Uterus (tissue), 4 donors: ENCODE data around the gene IQGAP2. TPM values are rescaled to one million over a fixed set of nuclear protein-coding genes. Genes with fewer than 3 reads are reported as not detected.
"Not testable (repeated sequence)": the region's sequence is repeated elsewhere in the genome, so short reads cannot be mapped to it uniquely, and the experiment has no call there.

Experiments
- DNase-seq, 2 donors: peaks; one replicate each; pipeline ENCODE4 v3.0.0-alpha.2; 2019 to 2020
- H3K27ac ChIP-seq, 2 donors: fragments of 200-600 bp; sonication (generic); 1 replicate in 1 of 2; 2 replicates in 1 of 2; pipeline ENCODE4 v1.5.1; 2016 to 2018
- H3K27me3 ChIP-seq, 2 donors: fragments of 200-600 bp; sonication (generic); one replicate each; pipeline ENCODE4 v1.5.1; 2018 to 2019; ENCODE audit warnings: control low read depth in 1 of 2
- H3K36me3 ChIP-seq, 2 donors: fragments of 200-600 bp; sonication (generic); one replicate each; pipeline ENCODE4 v1.5.1; 2019; ENCODE audit warnings: control low read depth in 1 of 2
- H3K4me1 ChIP-seq, 2 donors: fragments of 200-600 bp; sonication (generic); one replicate each; pipeline ENCODE4 v1.5.1; 2018 to 2019; ENCODE audit warnings: control low read depth in 1 of 2
- H3K4me3 ChIP-seq, 2 donors: fragments of 200-600 bp; sonication (generic); 1 replicate in 1 of 2; 2 replicates in 1 of 2; pipeline ENCODE4 v1.5.1; 2018 to 2019; ENCODE audit warnings: mild to moderate bottlenecking in 1 of 2
- H3K9me3 ChIP-seq, 2 donors: fragments of 200-600 bp; sonication (generic); one replicate each; pipeline ENCODE4 v1.5.1; 2019; ENCODE audit warnings: control low read depth in 1 of 2
- CTCF ChIP-seq, 4 experiments: fragments of 200-600 bp in 2 of 4; fragments of 450-650 bp in 2 of 4; sonication (generic) in 2 of 4; IDR thresholded peaks; one replicate each; pipeline ENCODE4 v1.5.1; 2016 to 2019; ENCODE audit warnings: antibody characterized with exemption in 4 of 4, mild to moderate bottlenecking in 2 of 4, moderate library complexity in 1 of 4
- POLR2A ChIP-seq, 2 donors: fragments of 450-650 bp; IDR thresholded peaks; one replicate each; pipeline ENCODE4 v1.6.1; 2016; ENCODE audit warnings: antibody characterized with exemption in 2 of 2, mild to moderate bottlenecking in 1 of 2, moderate library complexity in 1 of 2
- intact Hi-C: fragments of 100-400 bp; cut with DNase I; formaldehyde crosslinking; loops from one replicate; pipeline ENCODE4 v1.15.1; 2023; ENCODE audit warnings: low total_unique reads
- total RNA-seq, 4 donors: library from RNA; depleted of rRNA in 3 of 4; stranded (reverse); fragments of >200 nt in 3 of 4; gene quantifications; one replicate each; pipeline versions ENCODE4 v1.1.0 to v1.2.4, GENCODE V29; 2014 to 2023
- donor health status: DM: yes; HTN: yes; CAD: no.

IQGAP2 gene
- total RNA-seq, 4 donors from 2014 or later, result 7.1 to 49.2 (median 9.4) TPM

GRCh38 chr5:76514713-76515112 lies 111.6 kb downstream of the IQGAP2 start:
- intact Hi-C loops, result no loop called here
- no peak overlapping the region for H3K27ac ChIP-seq
- no peak for TF ChIP-seq POLR2A (IDR thresholded peaks at IDR 0.05)
- no peak for TF ChIP-seq CTCF (IDR thresholded peaks at IDR 0.05)
- H3K36me3 ChIP-seq, result no peaks in the 10 kb centered on the region
- H3K27me3 ChIP-seq, result no peaks in the 10 kb centered on the region
- H3K4me3 ChIP-seq, result no peak overlapping the region
- DNase-seq, result no peak
- H3K9me3 ChIP-seq, result no peaks in the 10 kb centered on the region
- H3K4me1 ChIP-seq, result no peaks in the 10 kb centered on the region

GRCh38 chr5:76517334-76517733 lies 114.2 kb downstream of the IQGAP2 start:
- intact Hi-C loops, result no loop called here
- TF ChIP-seq POLR2A (IDR thresholded peaks at IDR 0.05), result no peak
- TF ChIP-seq CTCF (IDR thresholded peaks at IDR 0.05), result no peak
- Histone ChIP-seq H3K9me3 (no peaks in the 10 kb centered on the region), H3K36me3 (no peaks in the 10 kb centered on the region), H3K27me3 (no peaks in the 10 kb centered on the region), H3K4me1 (no peaks in the 10 kb centered on the region), H3K27ac (no peak overlapping the region), H3K4me3 (no peak overlapping the region)
- DNase-seq, result no peak

- H3K9me3 ChIP-seq, H3K27ac ChIP-seq, H3K4me3 ChIP-seq, DNase-seq, H3K4me1 ChIP-seq, intact Hi-C loops, H3K36me3 ChIP-seq, H3K27me3 ChIP-seq: not testable (repeated sequence)
Observed at GRCh38 chr5:76518246-76518645, 115.2 kb downstream of the IQGAP2 start.

- no peaks in the 10 kb centered on the region for H3K36me3 ChIP-seq
- TF ChIP-seq CTCF (IDR thresholded peaks at IDR 0.05) (no peak), POLR2A (IDR thresholded peaks at IDR 0.05) (no peak)
- intact Hi-C loops, result no loop called here
- H3K4me1 ChIP-seq, result no peaks in the 10 kb centered on the region
- no peaks in the 10 kb centered on the region for H3K27me3 ChIP-seq
- H3K4me3 ChIP-seq, result no peak overlapping the region
- DNase-seq, result no peak
- H3K9me3 ChIP-seq, result no peaks in the 10 kb centered on the region
- no peak overlapping the region for H3K27ac ChIP-seq
Observed at GRCh38 chr5:76521240-76521758, 118.2 kb downstream of the IQGAP2 start.

- intact Hi-C loops, result no loop called here
- Histone ChIP-seq H3K9me3 (no peaks in the 10 kb centered on the region), H3K4me1 (no peaks in the 10 kb centered on the region), H3K27me3 (no peaks in the 10 kb centered on the region), H3K36me3 (no peaks in the 10 kb centered on the region), H3K27ac (no peak overlapping the region), H3K4me3 (no peak overlapping the region)
- TF ChIP-seq CTCF (IDR thresholded peaks at IDR 0.05) (no peak), POLR2A (IDR thresholded peaks at IDR 0.05) (no peak)
- DNase-seq, result no peak
Observed at GRCh38 chr5:76522103-76522935, 119.2 kb downstream of the IQGAP2 start.
